Activated CD8-positive, alpha-beta T cell treated with anti-CD3 and anti-CD28 coated beads, Interleukin-2, amount 10 ng/mL, durations not matched to agents 7 days and 5 days (primary cell): Measurements from ENCODE around the gene CTNNA3. TPM values are rescaled to one million over a fixed set of nuclear protein-coding genes. Genes with fewer than 3 reads are reported as not detected.

Experiments used
- ATAC-seq: fragments of 150-1000 bp; cut with Tn5 transposase; one replicate; pipeline ENCODE4 v1.10.0; 2021; ENCODE audit warnings: moderate library complexity
- CTCF ChIA-PET: fragments of 350-600 bp; sonication (Branson Sonifier 250); formaldehyde crosslinking; loops from one replicate; lab custom pipeline; 2021; ENCODE audit warnings: antibody characterized with exemption; lab: Charles Lee
- POLR2A ChIA-PET: fragments of 350-600 bp; sonication (Branson Sonifier 250); formaldehyde crosslinking; loops from one replicate; lab custom pipeline; 2021; ENCODE audit warnings: antibody characterized with exemption; lab: Charles Lee
- DNase-seq: peaks from one replicate; pipeline ENCODE4 v3.0.0-alpha.2; 2020
- H3K27ac Mint-ChIP-seq: one replicate; pipeline ENCODE4 v1.8.0; 2021; ENCODE audit warnings: mild to moderate bottlenecking, mixed read lengths
- H3K27me3 Mint-ChIP-seq: one replicate; pipeline ENCODE4 v1.8.0; 2021; ENCODE audit warnings: low read depth, mixed read lengths
- H3K36me3 Mint-ChIP-seq: one replicate; pipeline ENCODE4 v1.8.0; 2021; ENCODE audit warnings: low read depth, mixed read lengths
- H3K4me1 Mint-ChIP-seq: one replicate; pipeline ENCODE4 v1.8.0; 2021; ENCODE audit warnings: low read depth, mixed read lengths
- H3K4me3 Mint-ChIP-seq: one replicate; pipeline ENCODE4 v1.8.0; 2021; ENCODE audit warnings: mild to moderate bottlenecking, mixed read lengths
- H3K9me3 Mint-ChIP-seq: one replicate; pipeline ENCODE4 v1.8.0; 2022; ENCODE audit warnings: mixed read lengths; ENCODE audit not compliant: insufficient read depth
- total RNA-seq, 2 experiments: library from RNA; stranded (reverse); gene quantifications; one replicate each; pipeline ENCODE4 v1.2.3, GENCODE V29; 2021

Gene CTNNA3
- total RNA-seq, 2 experiments from 2014 or later: 1.3 to 2.6 TPM

DNA sequence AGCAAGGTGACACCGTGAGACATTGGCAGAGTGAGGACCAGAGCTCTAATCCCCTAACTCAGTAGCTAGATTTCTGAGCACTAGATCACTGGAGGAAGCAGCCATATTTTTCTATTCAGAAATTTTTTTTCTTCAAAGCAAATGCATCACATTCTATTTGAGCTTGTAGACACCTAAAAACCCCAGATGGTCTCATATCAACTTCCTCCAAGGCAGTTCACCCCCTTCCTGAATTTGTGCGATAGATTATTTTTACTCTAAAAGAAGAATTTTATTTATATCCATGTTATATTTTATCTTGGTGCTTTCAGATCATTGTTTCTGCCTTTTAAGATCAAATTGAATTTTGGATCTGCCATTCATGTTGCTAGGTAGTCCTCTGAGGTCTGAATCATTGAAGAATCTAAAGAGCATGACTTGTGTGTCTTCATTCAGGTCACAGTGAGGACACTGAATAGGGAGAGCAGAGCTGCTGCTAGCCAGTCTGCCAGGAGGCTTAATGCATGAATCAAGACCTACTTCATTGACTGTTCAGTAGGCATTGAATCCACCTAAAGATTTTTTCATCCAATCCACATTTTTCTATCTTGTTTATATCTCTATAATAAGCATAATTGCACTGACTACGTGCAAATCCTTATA, 863.1 kb downstream of the CTNNA3 start:
- ChIA-PET CTCF (no interaction called here), POLR2A (no interaction called here)
- DNase-seq: no peak
- H3K27ac Mint-ChIP-seq: no peak overlapping the region
- ATAC-seq: no peak
- H3K9me3 Mint-ChIP-seq: no peaks in the 10 kb centered on the region
- no peaks in the 10 kb centered on the region for H3K36me3 Mint-ChIP-seq
- no peaks in the 10 kb centered on the region for H3K4me1 Mint-ChIP-seq
- no peak overlapping the region for H3K4me3 Mint-ChIP-seq
- H3K27me3 Mint-ChIP-seq: no peaks in the 10 kb centered on the region

DNA sequence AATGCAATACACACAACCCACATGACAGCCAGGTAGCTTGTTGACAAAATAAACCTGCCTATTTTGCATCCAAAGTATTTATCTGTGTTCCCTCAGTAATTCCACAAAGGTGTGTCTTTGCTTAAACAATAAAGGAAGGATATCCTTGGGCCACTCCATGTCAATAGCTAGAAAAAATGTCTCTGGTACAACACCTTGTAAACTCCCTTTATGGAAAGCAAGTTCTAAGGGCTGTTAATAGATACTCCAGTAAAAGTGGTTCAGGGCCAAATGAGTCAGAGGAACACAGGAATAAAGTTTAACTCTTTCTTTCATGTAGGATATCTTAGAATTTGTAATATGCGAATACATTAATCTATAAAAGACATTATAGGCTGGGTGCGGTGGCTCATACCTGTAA, 867.0 kb downstream of the CTNNA3 start:
- CTCF ChIA-PET: no interaction called here
- POLR2A ChIA-PET: no interaction called here
- no peaks in the 10 kb centered on the region for H3K9me3 Mint-ChIP-seq

DNA sequence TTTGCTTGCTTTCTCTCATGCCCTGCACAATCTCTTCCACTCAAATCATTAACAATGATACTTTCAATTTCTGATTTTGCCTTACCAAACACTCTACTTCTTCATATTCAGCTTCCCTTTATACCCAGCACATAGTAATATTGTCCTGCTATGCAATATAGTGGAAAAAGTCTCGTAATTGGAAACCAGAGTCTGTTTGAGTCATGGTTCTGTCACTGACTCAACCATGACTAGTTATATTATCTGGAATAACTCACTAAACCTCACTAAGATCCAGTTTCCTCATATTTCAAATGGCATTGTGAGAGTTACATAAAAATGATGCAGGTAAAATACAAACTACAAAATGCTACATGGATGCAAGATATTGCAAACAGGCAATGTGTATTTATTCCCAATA, 868.6 kb downstream of the CTNNA3 start:
- H3K36me3 Mint-ChIP-seq: no peaks in the 10 kb centered on the region
- POLR2A ChIA-PET: no interaction called here
- no peaks in the 10 kb centered on the region for H3K27me3 Mint-ChIP-seq
- no peak overlapping the region for H3K27ac Mint-ChIP-seq
- no peak overlapping the region for H3K4me3 Mint-ChIP-seq
- CTCF ChIA-PET: no interaction called here
- no peak for DNase-seq
- no peaks in the 10 kb centered on the region for H3K9me3 Mint-ChIP-seq
- H3K4me1 Mint-ChIP-seq: no peaks in the 10 kb centered on the region
- ATAC-seq: no peak

More for the DNA sequence above, 867.0 kb downstream of the CTNNA3 start:
- Mint-ChIP-seq H3K4me3 (no peak overlapping the region), H3K27me3 (no peaks in the 10 kb centered on the region), H3K36me3 (no peaks in the 10 kb centered on the region), H3K27ac (no peak overlapping the region), H3K4me1 (no peaks in the 10 kb centered on the region)
- no peak for ATAC-seq
- no peak for DNase-seq

DNA sequence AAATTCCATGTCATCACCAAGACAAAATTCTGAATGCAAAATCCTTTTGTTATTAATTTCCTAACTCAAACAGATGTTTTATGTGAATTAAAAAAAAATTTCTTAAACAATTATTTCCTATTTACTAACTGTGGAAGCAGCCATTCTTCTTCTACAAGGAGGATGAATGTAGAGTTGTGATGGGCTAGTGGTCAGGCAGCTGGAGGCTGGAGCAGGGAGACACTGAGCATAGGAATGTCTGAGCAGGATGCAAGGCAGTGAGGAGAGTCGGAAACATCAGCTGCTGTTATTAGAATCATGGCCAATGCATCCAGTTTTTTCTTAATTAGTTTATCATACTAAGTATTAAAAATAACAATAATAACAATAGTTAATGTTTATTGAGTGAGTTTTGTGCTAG, 872.7 kb downstream of the CTNNA3 start:
- no peak overlapping the region for H3K27ac Mint-ChIP-seq
- CTCF ChIA-PET: no interaction called here
- POLR2A ChIA-PET: no interaction called here
- H3K4me1 Mint-ChIP-seq: no peaks in the 10 kb centered on the region
- H3K36me3 Mint-ChIP-seq: no peaks in the 10 kb centered on the region
- ATAC-seq (no peak), DNase-seq (no peak)
- no peak overlapping the region for H3K4me3 Mint-ChIP-seq
- H3K27me3 Mint-ChIP-seq: no peaks in the 10 kb centered on the region
- H3K9me3 Mint-ChIP-seq: no peaks in the 10 kb centered on the region

DNA sequence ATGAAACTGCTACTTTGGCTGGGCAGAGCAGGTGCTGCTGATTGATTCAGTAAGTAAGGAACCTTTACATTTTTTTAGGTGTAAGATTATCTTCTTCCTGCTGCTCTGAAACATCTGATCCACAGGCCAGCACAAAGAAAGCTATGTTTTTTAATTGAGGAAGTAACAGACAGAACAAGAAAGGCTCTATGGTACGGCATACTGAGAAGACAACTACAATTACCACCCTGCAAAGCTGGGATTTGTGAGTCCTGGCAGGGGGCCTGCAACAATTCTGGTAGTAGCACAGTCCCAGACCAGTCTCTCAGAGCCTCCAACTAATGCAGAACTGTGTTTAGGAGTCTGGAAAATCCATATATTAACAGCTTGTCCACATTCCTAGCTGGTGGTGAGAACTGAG, 873.2 kb downstream of the CTNNA3 start:
- no peak overlapping the region for H3K4me3 Mint-ChIP-seq
- no peaks in the 10 kb centered on the region for H3K36me3 Mint-ChIP-seq
- ATAC-seq: no peak
- CTCF ChIA-PET: no interaction called here
- H3K27ac Mint-ChIP-seq: no peak overlapping the region
- no peaks in the 10 kb centered on the region for H3K9me3 Mint-ChIP-seq
- POLR2A ChIA-PET: no interaction called here
- DNase-seq: no peak
- no peaks in the 10 kb centered on the region for H3K4me1 Mint-ChIP-seq
- H3K27me3 Mint-ChIP-seq: no peaks in the 10 kb centered on the region

DNA sequence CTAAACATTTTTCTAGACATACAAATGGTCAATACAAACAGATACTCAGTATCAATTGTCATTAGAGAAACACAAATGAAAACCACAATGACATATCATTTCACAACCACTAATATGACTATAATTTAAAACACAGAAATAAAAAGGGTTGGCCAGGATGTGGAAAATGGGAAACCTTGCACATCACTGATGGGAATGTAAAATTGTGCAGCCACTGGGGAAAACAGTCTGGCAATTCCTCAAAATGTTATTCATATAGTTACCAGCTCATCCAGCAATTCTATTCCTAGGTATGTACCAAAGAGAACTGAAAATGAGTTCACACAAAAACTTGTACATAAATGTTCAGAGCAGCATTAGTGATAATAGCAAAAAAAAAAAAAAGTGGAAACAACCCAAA, 876.3 kb downstream of the CTNNA3 start:
- Mint-ChIP-seq H3K36me3 (no peaks in the 10 kb centered on the region), H3K4me1 (no peaks in the 10 kb centered on the region), H3K27me3 (no peaks in the 10 kb centered on the region), H3K9me3 (no peaks in the 10 kb centered on the region), H3K27ac (no peak overlapping the region), H3K4me3 (no peak overlapping the region)
- ChIA-PET POLR2A (no interaction called here), CTCF (no interaction called here)
- DNase-seq: no peak
- no peak for ATAC-seq

DNA sequence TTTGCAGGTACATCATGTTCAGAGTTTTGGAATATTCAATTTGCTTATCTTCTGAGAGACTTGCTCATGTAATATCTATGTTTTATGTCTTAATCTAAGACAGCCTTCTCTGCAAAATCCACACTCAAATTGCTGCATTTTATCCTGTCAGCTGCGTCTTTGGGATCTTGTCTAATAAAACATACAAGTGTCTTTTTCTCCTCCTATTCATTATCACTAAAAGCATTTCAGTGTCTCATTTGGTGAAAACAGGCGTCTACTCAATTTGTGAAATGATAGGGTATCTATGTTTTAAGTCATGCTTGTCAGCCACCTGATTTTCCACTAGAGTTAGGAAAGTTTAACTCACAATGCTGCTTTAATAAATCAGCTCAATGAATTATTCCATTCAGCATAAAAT, 882.9 kb downstream of the CTNNA3 start:
- Mint-ChIP-seq H3K27me3 (no peaks in the 10 kb centered on the region), H3K9me3 (no peaks in the 10 kb centered on the region), H3K36me3 (no peaks in the 10 kb centered on the region), H3K4me1 (no peaks in the 10 kb centered on the region), H3K4me3 (no peak overlapping the region), H3K27ac (no peak overlapping the region)
- ChIA-PET POLR2A (no interaction called here), CTCF (no interaction called here)
- ATAC-seq: no peak
- DNase-seq: no peak

DNA sequence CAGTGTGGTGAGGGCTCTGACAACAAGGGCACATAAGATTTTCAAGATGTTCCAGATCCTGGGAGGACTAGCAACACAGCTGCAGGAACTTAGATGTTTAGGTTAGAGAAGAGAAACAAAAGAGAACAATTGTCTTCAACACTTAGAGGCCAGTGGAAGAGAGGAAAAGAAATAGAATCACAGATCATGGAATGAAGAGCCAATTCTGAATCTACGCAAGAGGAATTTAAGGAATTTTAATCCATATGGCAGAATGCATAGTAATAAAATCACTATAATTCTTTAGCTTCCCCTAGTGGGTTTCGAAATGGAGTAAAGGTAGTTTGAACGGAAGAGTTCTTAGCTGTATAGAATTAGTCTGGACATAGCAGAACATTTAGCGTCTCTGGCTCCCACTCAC, 884.8 kb downstream of the CTNNA3 start:
- Mint-ChIP-seq H3K9me3 (no peaks in the 10 kb centered on the region), H3K27me3 (no peaks in the 10 kb centered on the region), H3K4me1 (no peaks in the 10 kb centered on the region), H3K4me3 (no peak overlapping the region), H3K36me3 (no peaks in the 10 kb centered on the region), H3K27ac (no peak overlapping the region)
- DNase-seq: no peak
- POLR2A ChIA-PET: no interaction called here
- no peak for ATAC-seq
- CTCF ChIA-PET: no interaction called here

DNA sequence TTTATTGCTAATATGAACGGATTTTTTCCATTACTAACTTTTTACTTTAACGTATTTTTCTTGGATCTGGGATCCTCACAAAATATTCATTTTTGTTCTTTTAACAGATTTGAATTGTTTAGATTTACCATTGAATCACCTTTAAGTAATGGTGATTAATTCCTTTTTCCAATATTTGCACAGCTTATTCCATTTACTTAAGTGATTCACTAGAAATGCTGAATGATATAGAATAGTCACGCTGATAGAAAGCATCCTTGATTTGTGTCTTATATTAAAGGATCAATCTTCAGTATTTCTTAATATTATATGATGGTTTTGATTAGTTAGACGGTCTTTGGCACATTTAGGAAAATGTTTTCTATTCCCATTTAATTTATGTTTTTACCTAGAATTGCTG, 886.6 kb downstream of the CTNNA3 start:
- POLR2A ChIA-PET: no interaction called here
- DNase-seq: no peak

DNA sequence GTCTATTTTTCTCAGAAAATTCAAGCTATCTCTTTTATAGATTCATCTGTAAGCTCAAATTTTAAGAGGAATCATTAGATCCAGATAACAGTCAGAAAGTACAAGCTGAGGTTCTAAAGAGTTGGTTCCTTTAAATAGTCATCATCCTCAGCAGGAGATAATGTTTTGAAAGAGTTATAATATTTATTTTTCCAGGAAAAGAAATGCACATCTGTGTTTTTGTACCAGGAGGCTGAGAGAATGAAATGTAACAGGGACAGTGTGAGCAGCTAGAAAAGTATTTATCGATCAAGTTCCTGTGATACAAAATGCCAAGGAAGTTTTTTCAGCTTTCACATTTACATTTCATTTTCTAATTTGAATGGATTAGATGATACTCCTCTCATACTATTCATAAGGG, 890.4 kb downstream of the CTNNA3 start:
- Mint-ChIP-seq H3K4me1 (no peaks in the 10 kb centered on the region), H3K9me3 (no peaks in the 10 kb centered on the region), H3K36me3 (no peaks in the 10 kb centered on the region), H3K27me3 (no peaks in the 10 kb centered on the region), H3K4me3 (no peak overlapping the region), H3K27ac (no peak overlapping the region)
- ChIA-PET POLR2A (no interaction called here), CTCF (no interaction called here)
- no peak for DNase-seq
- no peak for ATAC-seq

More for the DNA sequence above, 886.6 kb downstream of the CTNNA3 start:
- Mint-ChIP-seq H3K36me3 (no peaks in the 10 kb centered on the region), H3K4me1 (no peaks in the 10 kb centered on the region), H3K27ac (no peak overlapping the region), H3K27me3 (no peaks in the 10 kb centered on the region), H3K4me3 (no peak overlapping the region), H3K9me3 (no peaks in the 10 kb centered on the region)
- CTCF ChIA-PET: no interaction called here
- no peak for ATAC-seq

DNA sequence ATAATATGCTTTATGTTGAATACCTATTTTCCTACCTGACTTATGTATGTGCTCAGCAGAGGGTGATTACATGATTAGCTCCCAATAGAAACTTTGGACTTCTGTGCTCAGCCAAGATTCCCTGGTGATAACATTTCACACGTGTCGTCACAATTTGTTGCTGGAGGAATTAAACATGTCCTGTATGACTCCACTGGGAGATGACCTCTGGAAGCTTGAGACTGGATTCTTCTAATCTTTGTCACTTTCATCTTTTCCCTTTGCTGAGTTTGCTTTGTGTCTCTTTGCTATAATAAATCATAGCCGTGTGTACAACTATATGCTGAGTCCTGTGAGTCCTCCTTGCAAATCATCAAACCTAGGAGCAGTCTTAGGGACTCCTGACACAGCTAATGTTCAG, 891.0 kb downstream of the CTNNA3 start:
- CTCF ChIA-PET: no interaction called here
- no peaks in the 10 kb centered on the region for H3K9me3 Mint-ChIP-seq
- H3K4me1 Mint-ChIP-seq: no peaks in the 10 kb centered on the region
- ATAC-seq (no peak), DNase-seq (no peak)
- H3K27me3 Mint-ChIP-seq: no peaks in the 10 kb centered on the region
- no peaks in the 10 kb centered on the region for H3K36me3 Mint-ChIP-seq
- H3K4me3 Mint-ChIP-seq: no peak overlapping the region
- H3K27ac Mint-ChIP-seq: no peak overlapping the region
- POLR2A ChIA-PET: no interaction called here

DNA sequence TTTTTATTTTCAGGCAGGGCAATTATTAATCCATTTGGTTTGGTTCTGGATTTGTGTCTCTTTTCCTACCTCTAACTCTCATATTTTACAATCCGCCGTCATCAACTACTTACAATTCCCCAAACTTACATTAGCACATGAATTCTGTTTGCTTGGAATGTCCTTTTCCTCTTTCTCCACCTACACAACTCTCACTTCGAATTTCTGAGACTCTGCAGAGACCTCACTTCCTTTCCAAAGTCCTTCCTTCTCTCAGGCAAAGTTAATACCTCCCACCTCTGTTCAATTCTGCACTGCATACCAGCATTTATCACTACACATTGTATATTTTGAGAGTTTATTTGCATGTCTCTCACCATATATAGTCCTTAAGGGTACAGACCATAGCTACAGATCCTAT, 892.8 kb downstream of the CTNNA3 start:
- H3K9me3 Mint-ChIP-seq: no peaks in the 10 kb centered on the region
- no peaks in the 10 kb centered on the region for H3K36me3 Mint-ChIP-seq
- ATAC-seq (no peak), DNase-seq (no peak)
- ChIA-PET CTCF (no interaction called here), POLR2A (no interaction called here)
- no peak overlapping the region for H3K27ac Mint-ChIP-seq
- no peaks in the 10 kb centered on the region for H3K4me1 Mint-ChIP-seq
- H3K27me3 Mint-ChIP-seq: no peaks in the 10 kb centered on the region
- no peak overlapping the region for H3K4me3 Mint-ChIP-seq

DNA sequence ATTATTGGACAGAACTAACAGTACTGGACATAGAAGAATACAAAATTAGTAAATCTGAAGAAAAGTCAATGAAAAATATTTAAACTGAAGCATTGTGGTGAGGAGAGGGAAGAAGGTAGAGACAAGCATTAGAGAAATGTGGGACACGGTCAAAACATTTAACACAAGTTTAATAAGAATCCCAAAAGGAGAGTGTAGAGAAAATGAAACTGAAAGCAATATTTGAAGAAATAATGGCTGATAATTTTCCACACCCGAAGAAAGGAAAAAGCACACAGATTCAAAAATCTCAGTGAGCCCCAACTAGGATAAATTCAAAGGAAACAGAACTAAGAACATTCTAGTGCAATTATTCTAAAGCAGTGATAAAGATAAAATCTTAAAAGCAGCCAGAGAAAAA, 896.5 kb downstream of the CTNNA3 start:
- ATAC-seq (no peak), DNase-seq (no peak)
- H3K9me3 Mint-ChIP-seq: no peaks in the 10 kb centered on the region
- ChIA-PET CTCF (no interaction called here), POLR2A (no interaction called here)
- H3K27me3 Mint-ChIP-seq: no peaks in the 10 kb centered on the region
- no peaks in the 10 kb centered on the region for H3K36me3 Mint-ChIP-seq
- no peak overlapping the region for H3K4me3 Mint-ChIP-seq
- no peak overlapping the region for H3K27ac Mint-ChIP-seq
- no peaks in the 10 kb centered on the region for H3K4me1 Mint-ChIP-seq
